ENCODE measurements around the gene PIK3R5.

DNA sequence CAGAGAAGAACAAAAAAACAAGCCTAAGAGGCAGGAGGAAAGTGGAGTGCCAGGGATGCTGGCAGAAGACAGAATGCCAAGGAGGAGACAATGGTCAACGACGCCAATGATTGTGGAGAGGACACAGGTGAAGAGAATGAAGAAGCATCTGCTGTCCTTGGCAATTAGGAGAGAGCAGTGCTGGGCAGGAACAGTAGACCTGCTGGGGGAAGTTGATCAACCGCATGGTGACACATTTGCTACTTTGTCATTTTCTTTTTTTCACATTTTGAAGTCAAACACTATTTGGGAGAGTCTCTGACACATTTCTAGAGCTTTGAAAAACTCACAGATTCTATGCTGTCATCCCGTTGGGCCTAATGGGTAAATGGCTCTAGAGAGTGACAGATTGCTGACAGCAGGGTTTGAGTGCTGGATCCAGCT is 97.0 kb downstream of the PIK3R5 start:
- TF ChIP-seq, protein P1, sequence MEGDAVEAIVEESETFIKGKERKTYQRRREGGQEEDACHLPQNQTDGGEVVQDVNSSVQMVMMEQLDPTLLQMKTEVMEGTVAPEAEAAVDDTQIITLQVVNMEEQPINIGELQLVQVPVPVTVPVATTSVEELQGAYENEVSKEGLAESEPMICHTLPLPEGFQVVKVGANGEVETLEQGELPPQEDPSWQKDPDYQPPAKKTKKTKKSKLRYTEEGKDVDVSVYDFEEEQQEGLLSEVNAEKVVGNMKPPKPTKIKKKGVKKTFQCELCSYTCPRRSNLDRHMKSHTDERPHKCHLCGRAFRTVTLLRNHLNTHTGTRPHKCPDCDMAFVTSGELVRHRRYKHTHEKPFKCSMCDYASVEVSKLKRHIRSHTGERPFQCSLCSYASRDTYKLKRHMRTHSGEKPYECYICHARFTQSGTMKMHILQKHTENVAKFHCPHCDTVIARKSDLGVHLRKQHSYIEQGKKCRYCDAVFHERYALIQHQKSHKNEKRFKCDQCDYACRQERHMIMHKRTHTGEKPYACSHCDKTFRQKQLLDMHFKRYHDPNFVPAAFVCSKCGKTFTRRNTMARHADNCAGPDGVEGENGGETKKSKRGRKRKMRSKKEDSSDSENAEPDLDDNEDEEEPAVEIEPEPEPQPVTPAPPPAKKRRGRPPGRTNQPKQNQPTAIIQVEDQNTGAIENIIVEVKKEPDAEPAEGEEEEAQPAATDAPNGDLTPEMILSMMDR (IDR thresholded peaks at IDR 0.05 in 2 of 3, conservative IDR thresholded peaks at IDR 0.05 in 1 of 3; ENCODE audit: borderline replicate concordance in 1 of 3, insufficient read depth in 1 of 3, low read depth in 2 of 3, low read length in 2 of 3): no peak
- TF ChIP-seq POLR2A (IDR thresholded peaks at IDR 0.05; ENCODE audit: borderline replicate concordance, extremely low read depth, insufficient read depth, insufficient read length) (no peak), EZH2phosphoT487 (IDR thresholded peaks at IDR 0.05; ENCODE audit: borderline replicate concordance) (no peak), EZH2 (IDR thresholded peaks at IDR 0.05) (no peak), TCF7L2 (IDR thresholded peaks at IDR 0.05; ENCODE audit: borderline replicate concordance, extremely low read depth, insufficient read depth, insufficient read length) (no peak), SP1 (IDR thresholded peaks at IDR 0.05; ENCODE audit: low read depth) (no peak), POLR2AphosphoS5 (IDR thresholded peaks at IDR 0.05; ENCODE audit: low read depth, low read length) (no peak), SRF (IDR thresholded peaks at IDR 0.05; ENCODE audit: low read depth) (no peak)
- TF ChIP-seq, protein P2, sequence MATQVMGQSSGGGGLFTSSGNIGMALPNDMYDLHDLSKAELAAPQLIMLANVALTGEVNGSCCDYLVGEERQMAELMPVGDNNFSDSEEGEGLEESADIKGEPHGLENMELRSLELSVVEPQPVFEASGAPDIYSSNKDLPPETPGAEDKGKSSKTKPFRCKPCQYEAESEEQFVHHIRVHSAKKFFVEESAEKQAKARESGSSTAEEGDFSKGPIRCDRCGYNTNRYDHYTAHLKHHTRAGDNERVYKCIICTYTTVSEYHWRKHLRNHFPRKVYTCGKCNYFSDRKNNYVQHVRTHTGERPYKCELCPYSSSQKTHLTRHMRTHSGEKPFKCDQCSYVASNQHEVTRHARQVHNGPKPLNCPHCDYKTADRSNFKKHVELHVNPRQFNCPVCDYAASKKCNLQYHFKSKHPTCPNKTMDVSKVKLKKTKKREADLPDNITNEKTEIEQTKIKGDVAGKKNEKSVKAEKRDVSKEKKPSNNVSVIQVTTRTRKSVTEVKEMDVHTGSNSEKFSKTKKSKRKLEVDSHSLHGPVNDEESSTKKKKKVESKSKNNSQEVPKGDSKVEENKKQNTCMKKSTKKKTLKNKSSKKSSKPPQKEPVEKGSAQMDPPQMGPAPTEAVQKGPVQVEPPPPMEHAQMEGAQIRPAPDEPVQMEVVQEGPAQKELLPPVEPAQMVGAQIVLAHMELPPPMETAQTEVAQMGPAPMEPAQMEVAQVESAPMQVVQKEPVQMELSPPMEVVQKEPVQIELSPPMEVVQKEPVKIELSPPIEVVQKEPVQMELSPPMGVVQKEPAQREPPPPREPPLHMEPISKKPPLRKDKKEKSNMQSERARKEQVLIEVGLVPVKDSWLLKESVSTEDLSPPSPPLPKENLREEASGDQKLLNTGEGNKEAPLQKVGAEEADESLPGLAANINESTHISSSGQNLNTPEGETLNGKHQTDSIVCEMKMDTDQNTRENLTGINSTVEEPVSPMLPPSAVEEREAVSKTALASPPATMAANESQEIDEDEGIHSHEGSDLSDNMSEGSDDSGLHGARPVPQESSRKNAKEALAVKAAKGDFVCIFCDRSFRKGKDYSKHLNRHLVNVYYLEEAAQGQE (IDR thresholded peaks at IDR 0.05; ENCODE audit: low read depth): no peak

All from HCT116 (cell line).